Smooth muscle cell (in vitro differentiated cells): ENCODE results near the gene POU2F1. TPM values are rescaled to one million over a fixed set of nuclear protein-coding genes. Genes with fewer than 3 reads are reported as not detected.

ENCODE experiments used
- DNase-seq: peaks from one replicate; lab custom pipeline; 2025; ENCODE audit not compliant: unreplicated experiment; lab: John Stamatoyannopoulos, UW
- H2AFZ ChIP-seq: fragments of 200-600 bp; sonication (generic); 2 replicates; pipeline ENCODE4 v1.6.0; 2016; ENCODE audit warnings: antibody characterized with exemption, low read depth, mild to moderate bottlenecking
- H3F3A ChIP-seq: fragments of 200-600 bp; sonication (generic); 2 replicates; pipeline ENCODE4 v1.6.0; 2017; ENCODE audit warnings: antibody characterized with exemption, low read depth
- H3K27ac ChIP-seq: fragments of 200-600 bp; sonication (generic); 2 replicates; pipeline ENCODE4 v1.5.1; 2016; ENCODE audit warnings: low read depth, mild to moderate bottlenecking
- H3K27me3 ChIP-seq: fragments of 200-600 bp; sonication (generic); 2 replicates; pipeline ENCODE4 v1.6.1; 2016; ENCODE audit warnings: low read depth, mild to moderate bottlenecking
- H3K36me3 ChIP-seq: fragments of 200-600 bp; sonication (generic); 2 replicates; pipeline ENCODE4 v1.5.1; 2016; ENCODE audit warnings: low read depth
- H3K4me1 ChIP-seq: fragments of 200-600 bp; sonication (generic); 2 replicates; pipeline ENCODE4 v1.5.1; 2016; ENCODE audit warnings: low read depth
- H3K4me2 ChIP-seq: fragments of 200-600 bp; sonication (generic); 2 replicates; pipeline ENCODE4 v1.6.0; 2016; ENCODE audit warnings: mild to moderate bottlenecking
- H3K4me3 ChIP-seq: fragments of 200-600 bp; sonication (generic); 2 replicates; pipeline ENCODE4 v1.5.1; 2016; ENCODE audit warnings: mild to moderate bottlenecking
- H3K79me2 ChIP-seq: fragments of 200-600 bp; sonication (generic); 2 replicates; pipeline ENCODE4 v1.6.0; 2016; ENCODE audit warnings: low read depth, mild to moderate bottlenecking
- H3K9ac ChIP-seq: fragments of 200-600 bp; sonication (generic); 2 replicates; pipeline ENCODE4 v1.6.0; 2016; ENCODE audit warnings: low read depth
- H3K9me3 ChIP-seq: fragments of 200-600 bp; sonication (generic); replicated peaks from 2 replicates; pipeline ENCODE4 v1.5.1; 2016; ENCODE audit warnings: low read depth
- H4K20me1 ChIP-seq: fragments of 200-600 bp; sonication (generic); 2 replicates; pipeline ENCODE4 v1.6.0; 2016; ENCODE audit warnings: low read depth
- CTCF ChIP-seq: fragments of 200-600 bp; sonication (generic); IDR thresholded peaks from 2 replicates; pipeline ENCODE4 v1.5.1; 2017; ENCODE audit warnings: borderline replicate concordance, mild to moderate bottlenecking, antibody characterized with exemption; ENCODE audit not compliant: insufficient read depth, poor library complexity, severe bottlenecking
- WGBS: methylation state at CpG from one replicate; pipeline ENCODE4 v1.1.7; 2016; ENCODE audit warnings: low lambda C conversion rate; 5-methylcytosine and 5-hydroxymethylcytosine counted together
- polyA plus RNA-seq: library from polyadenylated mRNA; unstranded; fragments of >200 nt; fragmentation: Nextera tagmentation; extraction: Ambion mirVana; gene quantifications from 2 replicates; pipeline ENCODE4 v1.2.1, GENCODE V29; 2016
- total RNA-seq: library from RNA; depleted of rRNA; stranded (reverse); fragments of >200 nt; gene quantifications from 2 replicates; pipeline ENCODE4 v1.2.3, GENCODE V29; 2014

POU2F1 gene
- total and polyA plus RNA-seq, 2 experiments from 2014 or later = 5.3 to 15.6 TPM

GRCh38 chr1:167416506-167416905, 195.8 kb downstream of the POU2F1 start:
- Histone ChIP-seq H3K9ac (no peak overlapping the region), H3K79me2 (no peaks in the 10 kb centered on the region), H3K27ac (no peak overlapping the region), H2AFZ (no peak overlapping the region), H4K20me1 (no peaks in the 10 kb centered on the region), H3K4me2 (no peak overlapping the region), H3K9me3 (no peaks in the 10 kb centered on the region), H3F3A (no peaks in the 10 kb centered on the region), H3K36me3 (no peaks in the 10 kb centered on the region), H3K4me1 (peaks cover 15% of the 10 kb centered on the region), H3K27me3 (no peaks in the 10 kb centered on the region), H3K4me3 (no peak overlapping the region)
- no peak for DNase-seq
- WGBS = 95% methylated on average over 1 of the region's 1 CpG
- TF ChIP-seq CTCF = no peak

DNA sequence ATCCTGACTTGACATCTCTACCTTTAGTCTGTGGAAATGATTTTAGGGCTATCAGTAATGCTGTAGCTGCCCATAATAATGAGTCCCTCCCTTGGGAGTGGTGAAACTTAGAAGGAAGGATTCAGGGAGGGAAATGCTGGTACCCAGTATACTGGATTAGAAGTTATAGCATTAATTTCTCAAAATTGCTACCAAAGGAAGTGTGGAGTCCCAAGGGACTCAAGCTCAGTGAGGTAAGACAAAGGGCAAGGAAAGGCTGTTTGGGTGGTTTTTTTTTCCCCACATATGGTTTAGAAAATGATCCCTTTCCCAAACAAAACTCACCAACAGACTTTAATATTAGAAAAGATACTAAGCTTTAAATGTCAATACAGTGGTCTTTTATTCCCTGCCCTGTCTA, 197.7 kb downstream of the POU2F1 start:
- Histone ChIP-seq H3K36me3 (no peaks in the 10 kb centered on the region), H4K20me1 (no peaks in the 10 kb centered on the region), H3K4me3 (no peak overlapping the region), H3K79me2 (no peaks in the 10 kb centered on the region), H3K27ac (no peak overlapping the region), H3K4me1 (peaks cover 15% of the 10 kb centered on the region), H3F3A (no peaks in the 10 kb centered on the region), H3K9ac (no peak overlapping the region), H3K9me3 (no peaks in the 10 kb centered on the region), H2AFZ (no peak overlapping the region), H3K27me3 (no peaks in the 10 kb centered on the region), H3K4me2 (no peak overlapping the region)
- no peak for DNase-seq
- TF ChIP-seq CTCF = no peak

GRCh38 chr1:167419245-167419644, 198.6 kb downstream of the POU2F1 start:
- H3K4me3 ChIP-seq = no peak overlapping the region
- no peak overlapping the region for H3K9ac ChIP-seq
- H3K4me2 ChIP-seq = no peak overlapping the region
- H3K9me3 ChIP-seq = no peaks in the 10 kb centered on the region
- no peak for DNase-seq
- no peak for TF ChIP-seq CTCF
- H3K27me3 ChIP-seq = no peaks in the 10 kb centered on the region
- H3K36me3 ChIP-seq = no peaks in the 10 kb centered on the region
- no peaks in the 10 kb centered on the region for H4K20me1 ChIP-seq
- no peaks in the 10 kb centered on the region for H3K79me2 ChIP-seq
- H3F3A ChIP-seq = no peaks in the 10 kb centered on the region
- no peak overlapping the region for H3K27ac ChIP-seq
- H3K4me1 ChIP-seq = peaks cover 15% of the 10 kb centered on the region
- no peak overlapping the region for H2AFZ ChIP-seq

DNA sequence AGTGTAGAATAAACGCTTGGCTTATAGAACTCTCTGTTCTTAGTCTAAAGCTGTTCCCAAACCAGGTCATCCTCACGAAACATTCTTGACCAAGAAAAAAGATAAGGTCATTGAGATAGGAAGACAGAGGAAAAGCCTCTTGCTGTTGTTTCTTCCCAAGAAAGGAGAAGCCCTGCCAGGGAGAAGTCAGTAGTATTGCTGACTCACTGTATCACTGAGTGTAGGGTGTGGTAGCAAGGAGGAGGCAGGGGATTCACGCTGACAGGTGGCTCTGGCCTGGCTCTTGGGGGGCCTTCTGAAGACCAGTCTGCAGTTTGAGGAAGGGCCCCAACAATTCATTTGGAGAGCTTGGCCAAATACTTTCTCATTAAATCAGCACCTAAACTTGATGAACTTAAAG, 199.8 kb downstream of the POU2F1 start:
- Histone ChIP-seq H3K4me1 (peaks cover 15% of the 10 kb centered on the region), H3K9me3 (no peaks in the 10 kb centered on the region), H2AFZ (no peak overlapping the region), H4K20me1 (no peaks in the 10 kb centered on the region), H3F3A (no peaks in the 10 kb centered on the region), H3K27me3 (no peaks in the 10 kb centered on the region), H3K27ac (no peak overlapping the region), H3K4me2 (no peak overlapping the region), H3K36me3 (no peaks in the 10 kb centered on the region), H3K4me3 (no peak overlapping the region), H3K9ac (no peak overlapping the region), H3K79me2 (no peaks in the 10 kb centered on the region)
- TF ChIP-seq CTCF = no peak
- 45% methylated on average over 3 of the region's 3 CpGs for WGBS
- no peak for DNase-seq
